GM19452 (cell line): ENCODE measurements around the gene ATRN.
A peak's percentile ranks its signal among the peaks of the same experiment; 100 is the strongest.

Experiments
- ATAC-seq: cut with Tn5 transposase; IDR thresholded peaks from one replicate; pipeline ENCODE4 v1.9.1; 2021; ENCODE audit not compliant: unreplicated experiment

Gene ATRN

DNA sequence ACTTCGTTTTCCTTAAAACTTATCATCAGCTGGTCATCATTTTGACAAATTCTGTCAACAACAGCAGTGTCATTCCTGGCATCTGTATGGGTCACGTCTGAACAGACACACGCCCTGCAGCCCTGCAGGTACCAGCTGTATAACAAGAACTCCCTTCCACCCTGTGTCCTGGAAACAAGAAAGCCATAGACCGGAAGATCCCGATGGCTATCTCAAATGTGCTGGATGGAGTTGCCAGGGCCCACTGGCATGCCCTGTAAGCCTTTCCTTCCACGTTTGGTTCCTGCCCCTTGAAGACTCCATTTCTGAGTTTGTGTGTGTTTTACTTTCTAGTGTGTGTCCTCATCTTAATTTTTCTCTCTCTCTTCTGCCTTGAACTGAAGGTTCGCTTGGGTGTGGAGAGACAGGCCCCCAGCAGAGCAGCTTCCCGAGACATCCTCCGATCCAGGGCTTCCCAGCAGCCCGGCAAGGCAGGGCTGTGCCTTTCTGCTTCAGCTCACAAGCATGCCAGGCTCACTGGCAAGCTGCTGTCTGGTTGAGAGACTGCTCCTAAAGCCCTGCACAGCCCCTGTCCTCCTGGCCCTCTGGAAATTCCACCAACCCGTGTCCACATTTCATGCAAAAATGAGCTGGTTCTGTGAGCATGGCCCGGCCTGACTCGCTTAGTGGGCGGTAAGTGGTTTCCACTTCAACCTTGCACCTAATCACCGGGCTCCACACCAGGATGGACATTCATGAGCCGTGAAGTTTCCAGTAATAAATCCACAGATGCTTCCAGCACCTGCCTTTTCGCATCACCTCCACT, 183.7 kb downstream of the ATRN start:
- ATAC-seq = no peak

DNA sequence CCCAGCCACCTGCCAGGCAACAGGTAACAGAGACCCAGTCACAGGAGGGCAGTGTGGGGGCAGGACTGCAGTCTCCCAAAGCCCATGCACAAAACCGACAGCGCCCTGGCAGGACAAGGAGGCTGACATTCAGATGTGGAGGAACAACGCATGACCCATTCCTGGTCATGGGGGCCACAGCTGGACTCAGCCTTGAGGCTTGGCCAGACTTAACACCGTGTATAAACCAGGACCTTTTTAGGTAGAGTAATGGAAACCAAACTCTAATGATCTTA, 184.2 kb downstream of the ATRN start:
- no peak for ATAC-seq

DNA sequence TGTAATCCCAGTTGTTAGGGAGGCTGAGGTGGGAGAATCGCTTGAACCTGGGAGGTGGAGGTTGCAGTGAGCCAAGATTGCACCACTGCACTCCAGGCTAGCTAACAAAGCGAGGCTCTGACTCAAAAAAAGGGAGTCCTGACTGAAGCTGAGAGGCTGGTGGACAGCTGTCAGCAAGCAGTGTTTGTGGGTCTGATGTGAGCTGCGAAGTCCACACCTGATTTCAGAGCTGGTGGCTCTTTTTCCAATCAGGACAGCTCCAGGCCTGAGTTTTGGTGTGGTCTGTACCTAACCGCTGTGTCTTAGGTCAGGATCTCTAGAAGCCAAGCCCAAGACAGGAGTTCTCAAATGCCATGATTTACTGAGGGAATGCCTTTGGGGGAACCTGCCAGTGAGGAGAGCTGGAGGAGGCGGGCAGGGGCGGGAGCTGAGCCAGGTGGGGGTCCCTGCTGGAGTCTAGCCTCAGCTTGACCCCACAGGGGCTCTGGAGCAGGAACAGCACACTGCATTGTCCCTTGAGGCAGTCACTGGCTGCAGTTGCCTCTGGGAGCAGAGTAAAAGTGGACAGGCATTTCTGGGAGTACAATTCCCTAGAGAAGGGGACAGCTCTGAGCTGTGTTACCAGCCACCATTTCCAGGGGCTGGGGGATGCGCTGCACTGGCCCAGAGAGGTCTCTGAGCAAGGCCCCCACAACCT, 187.3 kb downstream of the ATRN start:
- no peak for ATAC-seq

DNA sequence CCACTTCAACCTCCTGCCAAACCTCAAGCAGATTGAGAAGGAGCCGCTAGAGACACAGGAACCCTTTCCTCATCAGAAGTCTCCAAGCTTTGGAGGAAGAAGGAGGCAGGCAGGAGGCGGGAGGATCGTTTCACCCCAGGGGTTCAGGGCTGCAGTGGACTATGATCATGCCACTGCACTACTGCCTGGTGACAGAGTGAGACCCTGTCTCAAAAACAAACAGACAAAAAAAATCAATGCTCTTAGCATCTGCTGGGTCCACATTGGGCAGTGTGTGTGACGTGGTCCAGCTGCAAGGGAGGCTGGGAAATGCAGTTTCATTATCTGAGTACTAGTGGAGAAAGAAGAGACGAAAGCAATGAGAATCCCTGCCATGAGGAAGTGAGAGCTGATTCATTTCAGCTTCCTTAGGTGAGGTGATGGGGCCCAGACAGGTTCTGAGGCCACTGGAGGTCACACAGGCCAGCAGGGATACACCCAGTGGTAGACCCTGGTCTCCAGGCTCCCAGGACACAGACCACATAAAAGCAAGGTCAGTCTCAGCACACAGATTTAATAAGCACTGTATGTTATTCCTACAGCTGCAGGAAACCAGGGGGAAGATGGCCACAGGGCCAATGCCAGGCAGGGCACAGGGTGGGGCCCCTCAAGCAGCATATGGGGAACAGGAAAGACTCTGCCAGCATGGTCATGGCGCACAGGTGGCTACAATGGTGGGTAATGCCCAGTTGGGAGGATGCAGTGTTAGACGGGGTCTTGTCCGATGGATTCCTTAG, 188.1 kb downstream of the ATRN start:
- peak; percentile 89 for ATAC-seq

DNA sequence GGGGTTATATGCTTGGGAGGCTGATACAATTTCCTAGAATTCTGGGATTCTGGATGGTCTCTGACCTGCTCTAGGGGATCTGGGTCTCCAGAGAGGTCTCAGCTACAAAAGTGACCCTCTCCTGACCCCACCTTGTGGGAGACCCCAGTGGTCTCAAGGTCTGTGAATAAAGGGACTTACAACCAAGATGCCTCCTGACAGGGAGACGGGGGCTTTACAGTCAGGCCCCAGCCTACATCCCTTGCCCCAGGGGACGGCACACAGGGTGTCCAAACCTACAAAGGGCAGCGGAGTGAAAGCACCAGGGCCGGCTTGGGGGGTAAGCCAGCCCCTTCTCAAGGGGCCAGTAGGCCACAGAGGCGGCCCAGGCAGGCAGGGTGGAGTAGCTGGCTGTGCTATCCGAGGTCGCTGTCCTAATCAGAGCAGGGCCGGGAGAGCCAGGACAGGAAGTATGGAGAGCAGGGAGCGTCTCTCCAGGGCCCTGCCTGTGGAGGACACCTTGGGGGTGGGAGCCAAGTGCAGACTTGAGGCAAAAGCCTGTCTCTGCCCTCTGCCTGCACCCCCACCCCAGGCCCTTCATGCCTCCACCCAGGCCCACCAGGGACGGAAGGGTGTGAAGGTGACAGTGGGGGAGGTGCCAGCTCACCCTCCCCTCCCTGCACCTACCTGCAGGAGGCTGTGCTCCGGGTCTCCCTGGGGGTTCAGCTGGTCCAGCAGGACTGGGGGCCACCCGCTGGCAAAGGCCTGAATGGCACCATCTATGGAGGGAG, 188.9 kb downstream of the ATRN start:
- ATAC-seq = no peak

DNA sequence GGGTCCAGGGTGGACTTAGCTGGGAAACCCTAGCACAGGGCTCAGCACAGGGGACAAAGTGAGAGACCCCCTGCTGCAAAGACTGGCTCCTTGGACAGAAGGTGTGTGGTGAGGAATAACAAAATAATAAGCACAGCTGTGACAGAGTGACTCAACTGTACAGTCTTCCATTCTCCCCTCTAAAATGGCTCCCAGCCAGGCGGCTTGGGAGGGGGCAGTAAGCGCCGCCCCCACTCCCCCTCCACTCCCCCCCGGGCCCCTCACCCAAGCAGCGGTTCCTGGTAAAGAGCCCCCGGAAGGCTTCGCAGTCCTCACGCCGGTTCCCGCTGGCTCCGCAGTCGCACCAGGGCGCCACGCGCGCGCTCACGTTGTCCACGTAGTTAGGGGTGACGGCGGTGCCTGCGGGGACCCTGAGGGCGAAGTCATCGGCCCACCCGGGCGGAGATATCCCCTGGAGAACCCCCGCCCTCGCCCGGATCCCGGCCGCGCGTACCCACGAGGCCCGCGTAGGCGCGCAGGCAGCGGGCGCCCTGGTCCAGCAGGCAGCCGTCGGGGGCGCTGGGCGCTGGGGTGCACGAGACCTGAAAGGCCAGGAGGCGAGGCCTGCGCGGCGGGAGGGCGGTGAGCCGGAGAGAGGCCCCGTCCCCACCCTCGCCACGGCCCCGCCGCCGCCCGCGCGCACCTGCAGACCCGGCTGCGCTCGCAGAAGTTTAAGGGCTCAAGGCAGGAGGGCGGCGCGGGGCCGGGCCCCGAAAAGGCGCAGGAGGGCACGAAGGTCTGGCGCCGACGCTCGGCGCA, 189.6 kb downstream of the ATRN start:
- ATAC-seq = no peak

DNA sequence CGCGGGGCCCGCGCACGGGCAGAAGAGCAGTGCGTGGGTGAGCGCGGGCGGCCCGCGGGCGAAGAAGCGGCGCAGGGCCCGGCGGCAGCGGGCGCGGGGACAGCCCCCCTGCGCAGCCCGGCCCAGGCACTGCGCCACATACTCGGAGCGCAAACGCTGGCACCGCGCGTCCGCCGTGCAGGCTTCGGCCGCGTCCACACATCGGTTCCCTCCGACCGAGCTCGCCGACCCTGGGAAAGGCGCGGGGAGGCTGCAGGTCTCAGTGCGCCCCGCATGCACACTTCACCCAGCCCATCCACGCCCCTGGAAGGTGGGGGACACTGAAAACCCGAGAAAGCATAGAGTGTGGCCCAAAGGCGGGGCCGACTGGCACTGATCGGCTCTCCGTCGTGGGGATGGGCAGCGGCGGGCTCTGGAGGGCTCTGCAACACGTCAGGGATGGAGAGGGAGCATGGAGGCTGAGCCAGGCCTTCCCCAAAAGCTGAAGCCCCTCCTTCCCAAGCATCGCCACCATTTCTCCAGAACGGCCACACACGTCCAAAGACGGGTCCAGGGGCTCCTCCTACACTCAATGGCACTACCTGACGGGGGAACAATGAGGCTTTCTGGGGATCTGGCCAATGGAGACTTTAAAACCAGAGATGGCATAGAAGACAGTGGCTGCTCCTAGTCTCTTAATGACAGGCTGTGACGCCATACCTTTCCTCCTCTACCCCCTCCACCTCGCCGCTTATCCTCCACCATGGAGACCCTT, 190.4 kb downstream of the ATRN start:
- no peak for ATAC-seq

DNA sequence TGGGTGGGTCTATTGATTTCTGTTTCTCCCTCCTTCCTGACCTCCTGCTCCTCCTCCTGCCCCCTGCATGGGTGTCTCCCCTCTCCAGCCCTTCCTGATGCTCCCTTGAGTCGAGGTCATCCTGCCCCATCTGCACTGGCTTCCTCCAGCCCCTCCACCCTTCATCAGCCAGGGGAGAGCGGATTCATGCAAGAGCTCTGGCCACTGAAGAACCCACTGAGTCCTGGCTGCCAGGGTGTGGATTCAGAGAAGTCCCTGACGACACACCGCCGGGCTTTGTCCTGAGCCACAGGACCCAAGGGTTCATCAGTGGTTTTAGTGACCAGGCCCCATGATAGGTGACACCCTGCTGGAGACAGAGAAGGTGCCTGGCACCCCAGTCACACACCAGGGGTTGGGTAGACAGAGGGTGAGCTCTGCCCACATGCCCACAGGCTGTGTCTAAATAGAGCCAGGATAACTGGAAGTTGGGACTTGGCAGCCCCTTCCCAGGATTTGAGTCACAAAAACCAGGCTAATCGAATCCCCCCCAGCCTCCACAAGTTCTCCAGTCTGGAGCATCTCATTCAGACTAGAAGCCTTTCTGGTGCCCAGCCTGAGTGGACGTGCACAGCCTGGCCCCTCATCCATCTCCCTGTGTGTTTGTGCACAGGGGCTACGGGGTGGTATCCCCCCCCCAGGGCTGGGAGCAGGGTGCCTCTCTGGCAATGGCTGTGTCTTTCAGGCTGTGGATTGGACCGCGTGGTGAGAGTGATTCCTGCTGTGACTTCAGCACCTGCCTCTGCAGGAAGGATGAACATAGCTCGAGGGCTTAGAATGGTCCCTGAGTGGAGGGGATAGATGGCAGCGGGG, 191.2 kb downstream of the ATRN start:
- no peak for ATAC-seq

DNA sequence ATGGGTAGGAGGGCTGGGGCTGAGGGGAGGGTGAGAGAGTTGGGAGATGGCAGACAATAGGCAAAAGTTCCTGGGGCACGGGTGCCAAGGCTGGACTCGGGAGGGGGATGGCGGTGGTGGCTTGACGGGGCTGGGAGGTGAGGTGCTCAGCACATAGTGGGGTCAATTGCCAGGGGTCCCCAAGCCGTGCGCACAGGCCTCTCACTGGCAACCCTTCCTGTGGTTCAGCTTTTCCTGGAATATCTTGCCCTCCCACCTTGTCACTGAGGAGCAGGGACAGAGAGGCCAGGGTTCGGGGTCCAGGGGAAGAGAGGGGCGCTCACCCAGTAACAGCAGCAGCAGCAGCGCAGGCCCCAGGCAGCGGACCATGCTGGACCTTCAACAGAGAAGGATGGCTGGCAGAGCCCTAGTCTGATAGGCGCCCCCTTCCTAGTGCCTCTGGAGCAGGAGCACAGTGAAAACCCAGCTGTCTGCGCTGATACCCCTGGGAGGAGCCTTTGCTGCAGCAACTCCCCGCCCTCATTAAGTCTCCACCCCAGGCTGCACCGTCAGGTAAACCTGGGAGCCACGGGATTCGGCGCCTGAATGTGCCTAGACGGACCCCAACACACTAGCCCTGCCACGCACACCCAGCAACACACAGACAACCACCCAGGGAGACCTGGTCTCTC, 192.3 kb downstream of the ATRN start, which contains the start of gene GFRA4:
GFRA4 (minus strand) TSS at position 369 of the 671 bp plus-strand sequence; CDS start at position 369, 0 bp downstream.
- no peak for ATAC-seq

DNA sequence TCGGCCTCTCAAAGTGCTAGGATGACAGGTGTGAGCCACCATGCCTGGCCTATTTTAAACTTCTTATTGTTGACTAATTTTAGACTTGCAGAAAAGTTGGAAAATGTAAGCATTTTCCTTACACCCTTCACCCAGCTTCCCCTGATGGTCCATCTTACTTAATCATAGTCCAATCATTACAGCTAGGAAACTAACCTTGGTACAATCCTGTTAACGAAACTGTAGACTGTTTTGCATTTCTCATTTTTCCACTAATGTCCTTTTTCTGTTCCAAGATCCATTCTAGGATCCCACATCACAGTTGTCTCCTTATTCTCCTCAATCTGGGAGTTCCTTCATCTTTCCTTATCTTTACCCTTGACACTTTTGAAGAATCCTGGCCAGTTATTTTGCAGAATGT, 193.0 kb downstream of the ATRN start:
- no peak for ATAC-seq

DNA sequence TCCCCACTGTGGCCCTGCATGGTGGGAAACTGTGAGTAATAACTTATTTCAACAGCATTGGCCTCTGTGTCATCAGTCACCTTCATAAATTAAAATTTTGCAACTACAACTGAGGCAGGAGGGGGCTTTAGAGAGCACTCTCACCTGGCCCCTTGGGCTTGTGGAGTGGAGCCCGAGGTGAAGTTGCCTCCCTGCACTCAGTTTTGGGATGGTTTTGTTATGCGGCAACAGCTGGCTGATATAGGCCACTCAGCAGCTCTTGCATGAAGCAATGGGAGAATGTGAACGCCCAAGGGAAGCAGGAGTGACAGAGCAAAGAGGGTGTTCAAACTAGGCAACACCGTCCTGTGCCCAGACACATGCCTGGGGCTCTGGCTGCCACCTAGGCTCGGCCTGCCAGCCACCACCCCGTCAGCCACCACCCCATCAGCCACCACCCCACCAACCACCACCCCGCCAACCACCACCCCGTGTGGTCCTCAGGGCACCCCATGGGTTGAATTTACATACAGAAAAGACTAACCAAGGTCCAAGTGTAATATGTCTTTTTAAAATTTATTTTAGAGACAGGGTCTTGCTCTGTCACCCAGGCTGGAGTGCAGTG, 196.7 kb downstream of the ATRN start:
- ATAC-seq = no peak

DNA sequence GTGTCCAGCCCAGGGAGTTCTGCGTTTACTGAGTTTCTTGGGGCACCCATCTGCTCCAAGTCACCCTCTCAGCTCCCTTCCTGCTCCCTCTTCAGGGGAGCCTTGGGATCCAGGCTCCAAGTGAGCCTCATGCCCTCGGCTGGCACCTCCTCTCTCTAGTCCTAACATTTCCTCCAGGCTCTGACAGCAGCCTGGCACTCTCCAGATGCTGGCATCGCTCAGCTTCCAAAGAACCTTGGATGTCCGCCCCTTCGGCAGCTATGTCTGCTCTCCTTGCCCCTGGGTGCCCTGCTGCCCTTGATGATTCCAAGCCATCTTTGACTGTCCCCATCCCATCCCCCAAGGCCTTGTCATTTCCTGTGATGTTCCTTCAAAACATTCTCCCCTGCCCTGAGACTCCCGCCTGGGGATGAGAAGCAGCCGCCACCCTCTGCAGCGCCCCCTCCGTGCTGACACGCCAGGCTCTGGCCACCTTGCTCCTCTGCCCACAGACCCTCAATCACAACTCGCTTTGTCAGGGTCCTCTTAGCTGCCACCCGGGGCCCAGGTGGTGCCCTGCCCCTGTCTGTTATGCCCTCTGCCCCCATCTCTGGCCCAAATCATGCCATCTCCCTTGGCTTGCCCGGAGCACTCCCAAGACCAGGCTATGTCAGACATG, 199.0 kb downstream of the ATRN start:
- no peak for ATAC-seq

DNA sequence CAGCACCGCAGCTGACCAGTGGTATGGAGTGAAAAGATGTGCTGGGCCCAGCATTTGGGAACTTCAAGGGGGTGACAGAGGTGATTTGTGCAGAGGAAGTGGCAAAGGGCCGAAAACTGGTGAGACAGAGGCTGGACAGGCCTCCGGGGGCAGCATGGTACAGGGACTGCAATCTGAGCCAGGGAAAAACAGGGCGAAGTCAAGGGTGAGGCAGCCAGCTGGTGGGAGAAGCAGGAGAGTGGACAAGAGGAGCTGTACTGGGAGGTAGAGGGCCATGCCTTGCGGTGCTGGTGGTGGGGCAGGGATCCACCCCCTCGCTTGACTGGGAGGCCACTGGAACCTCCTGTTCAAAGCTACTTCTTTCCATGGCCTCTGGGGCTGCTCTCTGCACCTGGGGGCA, 199.7 kb downstream of the ATRN start:
- no peak for ATAC-seq

DNA sequence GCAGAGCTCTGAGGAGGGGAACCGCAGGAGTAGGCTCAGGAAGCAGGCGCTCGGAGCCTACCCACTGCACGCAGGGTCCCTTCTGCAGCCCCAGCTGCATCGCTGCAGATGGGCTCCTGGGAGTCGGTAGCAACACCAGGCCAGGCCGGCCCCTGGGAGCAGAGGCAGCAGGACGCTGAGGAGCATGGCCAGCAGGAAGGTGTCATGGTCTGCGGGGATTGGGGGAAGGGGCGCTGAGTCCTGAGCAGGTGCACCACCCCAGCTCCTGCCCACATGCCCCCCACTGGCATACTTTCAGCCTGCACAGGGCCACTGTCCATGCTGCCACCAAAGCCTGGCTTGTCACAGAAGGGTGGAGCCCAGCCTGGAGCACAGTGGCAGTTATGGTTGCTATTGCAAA, 200.1 kb downstream of the ATRN start:
- ATAC-seq = no peak

DNA sequence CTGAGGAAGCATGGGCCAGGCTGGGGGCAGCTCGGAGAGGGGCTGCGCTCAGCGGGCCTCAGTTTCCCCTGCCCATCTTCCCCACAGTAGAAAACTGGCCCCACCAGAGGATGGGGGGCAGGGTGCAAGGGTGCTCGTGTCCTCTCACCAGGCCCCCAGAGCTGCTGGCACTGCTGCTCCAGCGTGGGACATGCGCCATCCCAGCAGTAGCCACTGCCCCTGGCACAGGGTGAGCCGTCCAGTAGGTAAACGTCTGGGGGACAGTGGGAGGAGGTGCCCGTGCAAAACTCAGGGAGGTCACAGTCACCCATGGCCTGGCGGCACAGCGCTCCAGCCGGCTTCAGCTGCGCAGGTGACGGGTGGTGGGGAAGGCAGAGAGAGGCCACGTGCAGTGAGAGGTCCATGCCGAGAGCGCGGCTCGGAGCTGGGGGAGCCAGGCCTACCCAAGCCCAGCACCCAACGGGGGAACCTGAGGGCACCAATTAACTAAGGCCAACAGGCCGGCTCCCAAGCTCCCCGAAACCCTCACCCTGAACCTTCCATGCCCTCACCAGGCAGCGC, 201.2 kb downstream of the ATRN start:
- ATAC-seq = no peak

DNA sequence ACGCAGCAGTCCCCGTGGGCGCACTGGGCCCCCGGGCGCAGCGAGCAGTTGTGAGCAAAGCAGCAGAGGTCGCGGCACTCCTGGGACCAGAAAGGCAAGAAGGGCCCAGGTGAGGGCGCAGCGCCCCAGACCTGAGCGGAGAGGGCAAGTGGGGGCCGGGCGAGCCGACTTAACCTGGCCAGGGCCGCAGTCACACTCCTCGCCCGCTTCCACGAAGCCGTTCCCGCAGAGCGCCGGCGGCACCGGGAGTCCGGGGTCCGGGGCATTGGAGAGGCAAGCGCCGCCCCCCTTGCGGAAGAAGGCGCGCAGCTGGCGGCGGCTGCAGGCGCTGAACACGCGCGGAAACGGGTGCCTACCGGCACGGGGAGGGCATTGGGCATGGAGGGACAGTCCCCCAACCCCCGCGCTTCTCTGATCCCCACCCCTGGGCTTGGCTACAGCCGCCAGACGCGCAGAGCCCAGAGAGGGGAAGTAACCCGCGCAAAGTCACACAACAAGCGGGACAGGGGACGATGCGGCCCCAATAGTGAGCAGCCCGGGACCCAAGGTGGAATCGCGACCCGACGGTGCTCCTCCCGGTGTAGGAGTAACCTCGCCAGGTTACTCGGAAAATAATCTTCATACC, 201.8 kb downstream of the ATRN start:
- no peak for ATAC-seq
